SU-DHL-6 (cell line): ENCODE measurements around the gene UBE3C.
A peak's percentile ranks its signal among the peaks of the same experiment; 100 is the strongest.

Source experiments
- H2AFZ ChIP-seq: fragments of 200-600 bp; sonication (generic); 2 replicates; pipeline ENCODE4 v1.6.1; 2014; ENCODE audit warnings: low read depth, mild to moderate bottlenecking, moderate library complexity, mixed read lengths, antibody characterized with exemption, low read length; ENCODE audit not compliant: severe bottlenecking
- H3F3A ChIP-seq: fragments of 200-600 bp; shearing (Covaris generic); 2 replicates; pipeline ENCODE4 v1.6.0; 2016; ENCODE audit warnings: antibody characterized with exemption, mild to moderate bottlenecking; ENCODE audit not compliant: insufficient read depth
- H3K27ac ChIP-seq: fragments of 200-600 bp; sonication (generic); 2 replicates; pipeline ENCODE4 v1.5.1; 2016; ENCODE audit warnings: low read depth, mild to moderate bottlenecking, low read length, moderate library complexity, mixed read lengths
- H3K27me3 ChIP-seq: fragments of 200-600 bp; sonication (generic), shearing (Covaris generic); 2 replicates; pipeline ENCODE4 v1.6.0; 2014; ENCODE audit warnings: mild to moderate bottlenecking, low read length
- H3K36me3 ChIP-seq: fragments of 200-600 bp; sonication (generic); 2 replicates; pipeline ENCODE4 v1.6.1; 2014; ENCODE audit warnings: mild to moderate bottlenecking, low read length, mixed read lengths
- H3K4me2 ChIP-seq: fragments of 300-600, 200-600 bp; shearing (Covaris generic), sonication (generic); 2 replicates; pipeline ENCODE4 v1.6.0; 2014; ENCODE audit warnings: low read length, low read depth, mild to moderate bottlenecking; ENCODE audit not compliant: poor library complexity, severe bottlenecking
- H3K4me3 ChIP-seq: fragments of 200-600 bp; sonication (generic); 2 replicates; pipeline ENCODE4 v1.5.1; 2014; ENCODE audit warnings: antibody characterized with exemption, low read length, mild to moderate bottlenecking, mixed read lengths; ENCODE audit not compliant: insufficient read depth, poor library complexity, severe bottlenecking
- H3K79me2 ChIP-seq: fragments of 200-600 bp; sonication (generic); 2 replicates; pipeline ENCODE4 v1.6.1; 2014; ENCODE audit warnings: mild to moderate bottlenecking, low read length, moderate library complexity; ENCODE audit not compliant: insufficient read depth
- H3K9ac ChIP-seq: fragments of 200-600 bp; sonication (generic); 2 replicates; pipeline ENCODE4 v1.7.0; 2014; ENCODE audit warnings: mild to moderate bottlenecking, low read length
- H3K9me2 ChIP-seq: fragments of 200-600 bp; sonication (generic); replicated peaks from 2 replicates; pipeline ENCODE4 v1.6.1; 2014; ENCODE audit warnings: low read length; ENCODE audit not compliant: insufficient read depth
- H3K9me3 ChIP-seq: fragments of 200-600 bp; sonication (generic); 2 replicates; pipeline ENCODE4 v1.6.1; 2014; ENCODE audit warnings: low read length, mixed read lengths; ENCODE audit not compliant: insufficient read depth
- H4K20me1 ChIP-seq: fragments of 200-600 bp; sonication (generic); 2 replicates; pipeline ENCODE4 v1.6.1; 2014; ENCODE audit warnings: low read depth, mild to moderate bottlenecking, antibody characterized with exemption, low read length, moderate library complexity, mixed read lengths
- EZH2phosphoT487 ChIP-seq: fragments of 200-600 bp; sonication (generic), shearing (Covaris generic); conservative IDR thresholded peaks from 2 replicates; pipeline ENCODE4 v1.6.1; 2018; ENCODE audit warnings: mild to moderate bottlenecking, antibody characterized with exemption, low read length, moderate library complexity, mixed read lengths
- TF ChIP-seq, protein P1 (sequence below): fragments of 200-600 bp; sonication (generic); IDR thresholded peaks from one replicate; pipeline ENCODE4 v1.5.1; 2017; ENCODE audit warnings: antibody characterized with exemption, mild to moderate bottlenecking, low read length, moderate library complexity; ENCODE audit not compliant: insufficient read depth, poor library complexity, severe bottlenecking

The UBE3C gene

DNA sequence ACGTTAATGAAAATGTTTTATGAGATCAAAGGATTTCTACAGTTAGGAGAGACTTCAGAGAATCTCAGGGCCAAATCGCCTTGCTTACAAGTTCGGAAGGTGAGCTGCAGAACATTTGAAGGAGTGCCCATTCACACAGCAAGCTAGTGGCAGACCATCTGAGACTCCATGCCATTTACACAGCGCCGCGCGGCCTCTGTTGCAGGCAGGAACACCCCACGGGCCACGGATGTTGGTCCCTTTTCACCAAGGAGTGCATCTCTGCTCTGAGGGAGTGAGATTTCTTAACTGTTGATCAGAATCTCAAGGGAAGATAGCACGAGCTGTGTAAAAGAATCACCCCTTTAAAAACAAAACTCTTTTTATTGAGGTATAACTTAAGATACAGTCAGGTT is 1.8 kb downstream of the UBE3C start:
- H3K79me2 ChIP-seq, result peaks cover 64% of the 10 kb centered on the region
- H2AFZ ChIP-seq, result no peak overlapping the region
- peak overlapping the region; percentile 75 for H3K4me3 ChIP-seq
- H3K27me3 ChIP-seq, result no peaks in the 10 kb centered on the region
- no peaks in the 10 kb centered on the region for H3K36me3 ChIP-seq
- H3K9ac ChIP-seq, result peak overlapping the region; percentile 92
- no peak overlapping the region for H3K27ac ChIP-seq
- no peaks in the 10 kb centered on the region for H3K9me3 ChIP-seq
- H4K20me1 ChIP-seq, result peaks cover 4% of the 10 kb centered on the region; the same call in 1 of the 2 replicates
- peak overlapping the region; percentile 53 for H3K4me2 ChIP-seq
- H3K9me2 ChIP-seq, result no peaks in the 10 kb centered on the region
- peaks cover 9% of the 10 kb centered on the region for H3F3A ChIP-seq
- TF ChIP-seq, protein P1, sequence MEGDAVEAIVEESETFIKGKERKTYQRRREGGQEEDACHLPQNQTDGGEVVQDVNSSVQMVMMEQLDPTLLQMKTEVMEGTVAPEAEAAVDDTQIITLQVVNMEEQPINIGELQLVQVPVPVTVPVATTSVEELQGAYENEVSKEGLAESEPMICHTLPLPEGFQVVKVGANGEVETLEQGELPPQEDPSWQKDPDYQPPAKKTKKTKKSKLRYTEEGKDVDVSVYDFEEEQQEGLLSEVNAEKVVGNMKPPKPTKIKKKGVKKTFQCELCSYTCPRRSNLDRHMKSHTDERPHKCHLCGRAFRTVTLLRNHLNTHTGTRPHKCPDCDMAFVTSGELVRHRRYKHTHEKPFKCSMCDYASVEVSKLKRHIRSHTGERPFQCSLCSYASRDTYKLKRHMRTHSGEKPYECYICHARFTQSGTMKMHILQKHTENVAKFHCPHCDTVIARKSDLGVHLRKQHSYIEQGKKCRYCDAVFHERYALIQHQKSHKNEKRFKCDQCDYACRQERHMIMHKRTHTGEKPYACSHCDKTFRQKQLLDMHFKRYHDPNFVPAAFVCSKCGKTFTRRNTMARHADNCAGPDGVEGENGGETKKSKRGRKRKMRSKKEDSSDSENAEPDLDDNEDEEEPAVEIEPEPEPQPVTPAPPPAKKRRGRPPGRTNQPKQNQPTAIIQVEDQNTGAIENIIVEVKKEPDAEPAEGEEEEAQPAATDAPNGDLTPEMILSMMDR, result no peak
- TF ChIP-seq EZH2phosphoT487, result no peak

DNA sequence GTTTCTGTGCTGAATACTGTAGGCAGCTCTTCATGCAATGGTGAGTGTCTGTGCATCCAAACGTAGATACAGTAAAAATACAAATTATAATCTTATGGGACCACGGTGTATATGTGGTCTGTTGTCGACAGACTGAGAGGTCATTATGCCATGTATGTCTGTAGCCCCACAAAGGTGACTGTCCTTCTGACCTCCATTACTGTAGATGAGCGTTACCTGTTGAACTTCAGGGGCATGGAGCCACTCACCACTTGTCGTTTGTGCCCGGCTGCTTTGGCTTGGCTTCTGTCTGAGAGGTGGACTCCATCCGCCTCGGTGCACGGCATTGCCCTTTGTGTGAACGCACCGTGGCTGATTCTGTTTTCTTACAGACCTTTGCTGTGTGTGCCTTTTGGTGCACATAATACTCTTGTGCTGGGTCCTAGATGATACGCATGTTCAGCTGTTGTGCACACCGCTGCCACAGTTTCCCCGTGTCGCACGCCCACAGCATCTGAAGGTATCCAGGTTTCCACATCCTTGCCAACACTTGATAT is 2.9 kb downstream of the UBE3C start:
- Histone ChIP-seq H3K4me3 (no peak overlapping the region), H3K9me3 (no peaks in the 10 kb centered on the region), H3K79me2 (peaks cover 75% of the 10 kb centered on the region), H3K27ac (no peak overlapping the region), H2AFZ (no peak overlapping the region), H3K36me3 (no peaks in the 10 kb centered on the region), H3K4me2 (no peak overlapping the region), H3K9me2 (no peaks in the 10 kb centered on the region), H3F3A (peaks cover 9% of the 10 kb centered on the region), H3K27me3 (no peaks in the 10 kb centered on the region), H3K9ac (no peak overlapping the region), H4K20me1 (peaks cover 7% of the 10 kb centered on the region; the same call in 1 of the 2 replicates)
- TF ChIP-seq, protein P1, result no peak
- TF ChIP-seq EZH2phosphoT487, result no peak

DNA sequence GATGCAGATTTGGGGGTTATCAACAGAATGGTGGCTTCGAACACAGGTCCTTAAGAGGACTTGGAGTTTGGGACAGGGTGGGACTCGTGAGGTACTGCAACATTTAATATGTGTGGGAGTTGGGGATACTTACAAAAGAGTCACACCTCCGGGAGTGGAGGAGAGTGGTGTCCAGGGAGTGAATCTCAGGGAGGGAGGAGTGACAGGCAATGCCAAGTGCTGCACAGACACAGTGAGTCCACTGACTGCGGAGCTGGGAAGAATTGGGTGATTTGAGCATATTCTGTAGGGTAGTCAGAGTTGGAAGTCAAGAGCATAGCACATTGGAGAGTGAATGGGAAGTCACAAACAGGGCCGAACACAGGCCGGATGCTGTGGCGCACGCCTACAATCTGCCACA is 5.1 kb downstream of the UBE3C start:
- no peaks in the 10 kb centered on the region for H3K9me2 ChIP-seq
- no peak for TF ChIP-seq EZH2phosphoT487
- TF ChIP-seq, protein P1, result no peak
- no peak overlapping the region for H3K9ac ChIP-seq
- no peak overlapping the region for H3K4me3 ChIP-seq
- H3F3A ChIP-seq, result no peaks in the 10 kb centered on the region
- no peak overlapping the region for H2AFZ ChIP-seq
- peaks cover 97% of the 10 kb centered on the region for H3K79me2 ChIP-seq
- no peaks in the 10 kb centered on the region for H3K27me3 ChIP-seq
- H4K20me1 ChIP-seq, result peaks cover 7% of the 10 kb centered on the region; the same call in 1 of the 2 replicates
- no peak overlapping the region for H3K4me2 ChIP-seq
- H3K9me3 ChIP-seq, result no peaks in the 10 kb centered on the region
- H3K27ac ChIP-seq, result no peak overlapping the region
- no peaks in the 10 kb centered on the region for H3K36me3 ChIP-seq
